ENCODE results near the gene BCAR3.
"Not testable (repeated sequence)": the region's sequence is repeated elsewhere in the genome, so short reads cannot be mapped to it uniquely, and the experiment has no call there.

Gene BCAR3

DNA sequence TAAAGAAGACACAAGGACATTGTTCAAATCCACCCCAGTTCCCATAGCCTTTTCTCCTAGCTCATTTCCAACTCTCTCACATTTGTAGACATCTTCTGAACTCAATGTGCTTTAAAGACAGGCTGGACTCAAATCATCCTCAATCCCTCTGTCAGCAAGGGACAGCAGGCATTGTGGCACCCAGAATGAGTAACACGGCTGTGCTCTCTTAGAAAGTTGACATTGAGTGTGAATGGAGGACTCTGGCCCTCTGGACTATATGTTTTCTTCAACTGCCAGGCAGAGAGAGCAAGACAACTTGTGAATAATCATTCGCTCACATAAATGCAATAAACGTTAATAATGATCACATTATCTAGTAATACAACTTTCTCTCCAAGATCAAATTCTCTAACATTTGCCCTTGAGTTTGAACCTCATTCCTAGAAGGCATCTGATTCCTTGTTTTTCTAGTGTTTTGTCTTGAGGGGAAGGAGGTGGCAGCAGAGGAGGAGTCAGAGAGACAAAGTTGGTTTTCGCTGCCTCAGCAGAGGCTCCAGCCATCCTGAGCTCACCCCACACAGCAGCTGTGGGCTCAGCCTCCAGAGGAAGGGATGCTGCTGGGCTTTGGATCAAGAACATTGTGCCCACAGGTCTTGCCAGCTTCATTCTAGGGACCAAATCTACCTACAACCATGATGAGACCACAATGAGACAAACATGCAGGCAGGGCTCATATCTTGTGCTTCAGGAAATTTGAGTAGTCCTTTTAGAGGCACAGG lies 85.1 kb downstream of the BCAR3 start:
- no peaks in the 10 kb centered on the region for H3K9me3 ChIP-seq (ENCODE audit: control insufficient read depth, low read depth, low read length)
- no peaks in the 10 kb centered on the region for H3K36me3 ChIP-seq (ENCODE audit: control insufficient read depth, low read depth, low read length)
- H3K27ac ChIP-seq (ENCODE audit: low read length), result no peak overlapping the region
- no peak overlapping the region for H3K9ac ChIP-seq (ENCODE audit: low read length)
- H3K4me3 ChIP-seq (ENCODE audit: low read length), result no peak overlapping the region
- peaks cover 10% of the 10 kb centered on the region for H3K4me1 ChIP-seq (ENCODE audit: control insufficient read depth, low read depth, low read length)
- H3K27me3 ChIP-seq (ENCODE audit: control insufficient read depth, insufficient read depth, low read length), result no peaks in the 10 kb centered on the region

DNA sequence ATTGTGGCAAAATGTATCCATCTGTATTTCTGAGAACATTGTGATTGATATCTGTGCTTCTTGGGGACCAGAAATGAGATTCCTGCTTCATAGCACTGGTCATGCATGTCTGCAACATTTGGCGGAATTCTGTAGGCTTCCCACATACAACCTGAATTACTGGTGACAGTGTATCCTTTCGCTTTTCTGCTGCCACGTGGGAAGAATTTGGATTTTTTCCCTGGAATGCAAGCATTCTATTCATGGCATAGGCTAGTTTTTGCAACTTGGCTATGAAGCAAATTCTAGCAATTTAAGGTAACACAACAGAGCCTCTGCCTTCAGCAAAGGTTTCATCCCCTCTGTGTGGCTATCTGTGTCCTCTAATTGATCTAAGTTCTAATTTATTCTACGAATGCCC lies 85.9 kb downstream of the BCAR3 start:
- Histone ChIP-seq H3K36me3 (ENCODE audit: control insufficient read depth, low read depth, low read length) (no peaks in the 10 kb centered on the region), H3K4me3 (ENCODE audit: low read length) (no peak overlapping the region), H3K27ac (ENCODE audit: low read length) (no peak overlapping the region), H3K4me1 (ENCODE audit: control insufficient read depth, low read depth, low read length) (peaks cover 10% of the 10 kb centered on the region), H3K9me3 (ENCODE audit: control insufficient read depth, low read depth, low read length) (no peaks in the 10 kb centered on the region), H3K9ac (ENCODE audit: low read length) (no peak overlapping the region), H3K27me3 (ENCODE audit: control insufficient read depth, insufficient read depth, low read length) (no peaks in the 10 kb centered on the region)

DNA sequence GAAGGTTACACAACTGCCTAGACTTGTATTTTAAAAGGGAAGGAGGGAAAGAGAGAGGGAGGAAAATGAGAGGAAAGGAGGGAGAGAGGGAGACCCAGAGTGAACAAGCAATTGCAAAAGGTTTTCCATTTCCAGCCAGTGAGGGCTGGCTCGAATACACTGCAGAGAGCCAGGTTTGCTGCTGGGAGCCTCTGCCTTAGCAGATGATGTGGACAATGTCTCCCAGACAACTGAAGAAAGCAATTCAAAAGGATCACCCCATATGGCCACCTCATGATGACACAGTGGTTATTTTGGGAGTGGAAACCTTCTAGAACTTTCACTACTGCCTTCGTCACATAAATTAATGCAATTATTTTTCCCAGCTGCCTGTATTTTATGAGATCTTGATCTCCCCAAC lies 86.4 kb downstream of the BCAR3 start:
- no peaks in the 10 kb centered on the region for H3K9me3 ChIP-seq (ENCODE audit: control insufficient read depth, low read depth, low read length)
- H3K4me3 ChIP-seq (ENCODE audit: low read length), result no peak overlapping the region
- no peak overlapping the region for H3K27ac ChIP-seq (ENCODE audit: low read length)
- H3K9ac ChIP-seq (ENCODE audit: low read length), result no peak overlapping the region
- H3K4me1 ChIP-seq (ENCODE audit: control insufficient read depth, low read depth, low read length), result peaks cover 10% of the 10 kb centered on the region
- H3K27me3 ChIP-seq (ENCODE audit: control insufficient read depth, insufficient read depth, low read length), result no peaks in the 10 kb centered on the region
- no peaks in the 10 kb centered on the region for H3K36me3 ChIP-seq (ENCODE audit: control insufficient read depth, low read depth, low read length)

DNA sequence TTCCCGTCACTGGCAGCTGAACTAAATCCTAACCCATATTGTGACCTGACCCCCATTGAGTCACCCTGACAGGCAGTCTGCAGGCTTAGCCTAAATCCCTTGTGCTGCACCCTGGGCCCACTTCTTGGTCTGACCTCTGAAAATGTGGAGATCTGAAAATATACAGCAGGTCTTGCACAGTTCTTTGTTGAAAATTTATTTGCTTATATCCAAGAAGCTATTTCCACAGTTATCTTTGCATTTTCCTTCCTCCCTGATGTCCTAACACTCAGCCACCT lies 87.1 kb downstream of the BCAR3 start:
- Histone ChIP-seq H3K4me1 (ENCODE audit: control insufficient read depth, low read depth, low read length) (peaks cover 10% of the 10 kb centered on the region), H3K27me3 (ENCODE audit: control insufficient read depth, insufficient read depth, low read length) (no peaks in the 10 kb centered on the region), H3K36me3 (ENCODE audit: control insufficient read depth, low read depth, low read length) (no peaks in the 10 kb centered on the region), H3K9ac (ENCODE audit: low read length) (no peak overlapping the region), H3K27ac (ENCODE audit: low read length) (no peak overlapping the region), H3K4me3 (ENCODE audit: low read length) (no peak overlapping the region), H3K9me3 (ENCODE audit: control insufficient read depth, low read depth, low read length) (no peaks in the 10 kb centered on the region)

DNA sequence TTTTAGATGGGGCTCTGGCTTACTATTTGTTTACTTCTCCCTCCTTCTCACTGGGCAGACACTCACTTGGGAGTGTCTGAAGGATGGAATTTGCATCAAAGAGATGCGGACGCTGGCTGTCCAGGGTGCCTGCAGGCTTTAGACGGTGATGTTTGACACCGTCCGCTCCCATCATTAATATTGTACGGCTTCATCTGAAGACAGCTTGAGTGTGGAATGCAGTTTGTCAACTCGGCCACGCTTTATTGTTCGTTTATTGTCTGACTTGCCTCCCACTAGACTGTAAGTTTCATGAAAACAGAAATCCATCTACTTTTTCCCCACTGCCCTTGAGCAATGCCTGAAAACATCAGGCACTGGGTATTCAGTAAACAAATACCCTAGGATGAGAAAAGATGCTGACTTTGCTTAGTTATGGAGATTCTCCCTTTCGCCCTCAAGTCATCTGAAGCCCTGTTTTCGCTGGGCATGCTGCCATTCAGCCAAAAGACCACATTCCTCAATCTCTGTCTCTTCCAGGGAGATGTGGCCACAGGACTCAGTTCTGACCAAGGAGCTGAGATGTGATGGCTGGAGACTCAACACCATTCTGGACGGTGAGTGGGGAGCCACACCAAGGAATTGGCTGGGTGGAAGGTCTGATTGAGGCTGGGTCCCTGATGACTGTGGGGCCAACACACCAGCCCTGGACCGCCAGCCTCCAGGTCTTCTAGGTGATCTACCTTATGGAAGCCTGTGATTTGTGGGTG lies 87.6 kb downstream of the BCAR3 start:
- H3K36me3 ChIP-seq (ENCODE audit: control insufficient read depth, low read depth, low read length), result no peaks in the 10 kb centered on the region
- no peak overlapping the region for H3K27ac ChIP-seq (ENCODE audit: low read length)
- H3K27me3 ChIP-seq (ENCODE audit: control insufficient read depth, insufficient read depth, low read length), result no peaks in the 10 kb centered on the region
- peaks cover 10% of the 10 kb centered on the region for H3K4me1 ChIP-seq (ENCODE audit: control insufficient read depth, low read depth, low read length)
- H3K9ac ChIP-seq (ENCODE audit: low read length), result no peak overlapping the region
- no peak overlapping the region for H3K4me3 ChIP-seq (ENCODE audit: low read length)
- no peaks in the 10 kb centered on the region for H3K9me3 ChIP-seq (ENCODE audit: control insufficient read depth, low read depth, low read length)

DNA sequence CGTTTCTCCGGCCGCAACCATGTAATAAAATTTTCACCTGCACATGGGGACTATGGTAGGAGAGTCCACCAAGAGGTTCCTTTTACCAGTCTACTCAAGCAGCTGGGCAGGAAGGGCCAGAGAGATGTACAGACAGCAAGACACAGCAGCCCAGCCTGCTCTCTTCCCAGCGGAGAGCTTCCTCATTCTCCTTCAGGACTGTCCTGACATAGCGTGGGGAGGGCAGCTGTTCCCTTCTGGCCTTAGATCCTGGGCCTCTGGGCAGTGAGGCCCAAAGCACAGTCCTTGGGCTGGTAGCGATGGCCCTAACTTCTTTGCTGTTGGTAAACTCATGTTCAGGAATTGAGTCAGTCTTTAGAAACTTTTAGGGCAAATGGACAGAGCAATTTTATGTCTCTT lies 89.1 kb downstream of the BCAR3 start:
- peaks cover 10% of the 10 kb centered on the region for H3K4me1 ChIP-seq (ENCODE audit: control insufficient read depth, low read depth, low read length)
- no peaks in the 10 kb centered on the region for H3K27me3 ChIP-seq (ENCODE audit: control insufficient read depth, insufficient read depth, low read length)
- peaks cover 4% of the 10 kb centered on the region for H3K36me3 ChIP-seq (ENCODE audit: control insufficient read depth, low read depth, low read length)
- no peak overlapping the region for H3K9ac ChIP-seq (ENCODE audit: low read length)
- no peak overlapping the region for H3K4me3 ChIP-seq (ENCODE audit: low read length)
- H3K27ac ChIP-seq (ENCODE audit: low read length), result no peak overlapping the region
- no peaks in the 10 kb centered on the region for H3K9me3 ChIP-seq (ENCODE audit: control insufficient read depth, low read depth, low read length)

DNA sequence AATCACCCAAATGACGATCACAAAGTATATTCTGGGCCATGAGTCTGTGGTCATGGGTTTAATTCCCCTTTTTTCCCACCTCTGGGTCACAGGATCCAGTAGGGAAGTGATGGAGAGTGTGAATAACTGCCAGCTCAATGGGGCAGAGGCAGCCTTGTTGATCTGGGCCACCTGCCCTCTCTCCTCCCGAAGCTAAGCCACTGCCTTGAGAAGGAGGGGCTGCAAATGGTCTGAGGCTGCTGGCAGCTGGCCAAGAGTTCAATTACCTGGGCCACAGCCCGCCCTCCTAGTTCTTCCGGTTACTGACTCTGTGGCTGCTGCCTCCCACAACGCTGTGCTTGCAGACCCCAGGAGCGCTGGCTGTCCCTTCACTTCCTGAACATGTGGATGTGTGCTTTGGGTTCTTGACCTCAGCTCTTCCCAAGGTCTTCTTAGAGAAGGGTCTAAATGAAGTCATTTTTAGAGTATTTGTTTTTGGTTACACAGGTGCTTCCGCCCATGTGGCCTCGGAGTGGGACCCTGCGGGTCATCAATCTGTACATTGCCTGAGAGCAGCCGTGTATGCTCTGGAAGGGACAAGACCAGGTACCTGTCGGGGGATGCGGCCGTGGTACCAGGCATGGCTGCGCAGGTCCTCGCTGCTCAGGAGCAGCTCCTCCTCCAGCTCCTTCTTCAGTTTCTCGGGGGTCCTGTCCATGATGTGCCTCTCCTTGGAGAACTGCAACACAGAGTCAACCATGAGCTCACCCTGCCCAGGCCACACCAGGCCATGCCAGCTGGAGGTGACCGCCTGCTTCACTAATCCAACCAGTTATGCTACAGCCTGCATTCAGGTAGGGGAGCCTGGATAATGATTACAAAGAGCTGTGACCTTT lies 89.7 kb downstream of the BCAR3 start:
- Histone ChIP-seq H3K27me3 (ENCODE audit: control insufficient read depth, insufficient read depth, low read length) (no peaks in the 10 kb centered on the region), H3K4me3 (ENCODE audit: low read length) (no peak overlapping the region), H3K4me1 (ENCODE audit: control insufficient read depth, low read depth, low read length) (peaks cover 10% of the 10 kb centered on the region), H3K9me3 (ENCODE audit: control insufficient read depth, low read depth, low read length) (no peaks in the 10 kb centered on the region), H3K27ac (ENCODE audit: low read length) (no peak overlapping the region), H3K9ac (ENCODE audit: low read length) (no peak overlapping the region), H3K36me3 (ENCODE audit: control insufficient read depth, low read depth, low read length) (peaks cover 4% of the 10 kb centered on the region)

DNA sequence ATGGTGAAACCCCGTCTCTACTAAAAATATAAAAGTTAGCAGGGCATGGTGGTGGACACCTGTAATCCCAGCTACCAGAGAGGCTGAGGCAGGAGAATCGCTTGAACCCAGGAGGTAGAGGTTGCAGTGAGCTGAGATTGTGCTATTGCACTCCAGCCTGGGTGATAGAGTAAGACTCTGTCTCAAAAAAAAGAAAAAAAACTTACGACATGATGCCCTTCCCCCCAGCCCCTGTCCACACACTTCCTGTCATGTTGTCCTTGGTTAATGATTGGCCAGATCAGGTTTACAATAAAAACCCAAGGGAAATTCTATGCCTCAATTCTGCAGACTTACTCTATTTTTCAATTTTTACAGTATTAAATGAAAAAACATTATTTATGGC lies 90.4 kb downstream of the BCAR3 start:
- not testable (repeated sequence) for H3K36me3 ChIP-seq (ENCODE audit: control insufficient read depth, low read depth, low read length); H3K9me3 ChIP-seq (ENCODE audit: control insufficient read depth, low read depth, low read length); H3K4me3 ChIP-seq (ENCODE audit: low read length); H3K27me3 ChIP-seq (ENCODE audit: control insufficient read depth, insufficient read depth, low read length); H3K27ac ChIP-seq (ENCODE audit: low read length); H3K9ac ChIP-seq (ENCODE audit: low read length)
- peaks cover 10% of the 10 kb centered on the region for H3K4me1 ChIP-seq (ENCODE audit: control insufficient read depth, low read depth, low read length)

DNA sequence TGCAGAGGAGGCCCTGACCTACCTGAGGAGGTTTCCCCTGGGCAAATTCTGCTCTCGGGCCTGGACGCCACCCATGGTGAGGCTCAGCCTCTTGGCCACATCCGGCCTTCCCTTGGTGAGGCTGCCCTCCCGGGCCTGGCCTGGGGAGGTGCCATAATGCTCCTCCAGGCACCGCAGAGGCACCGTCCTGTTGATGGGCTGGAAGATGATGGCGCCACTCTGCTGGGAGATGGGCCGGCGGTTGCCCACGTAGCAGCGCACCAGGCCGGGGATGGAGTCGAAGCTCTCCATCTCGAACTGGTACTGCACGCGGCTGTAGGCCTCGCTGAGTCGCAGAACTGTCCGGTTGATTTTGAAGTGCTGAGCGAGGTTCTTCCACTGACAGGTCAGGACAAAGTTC lies 92.7 kb downstream of the BCAR3 start:
- Histone ChIP-seq H3K9me3 (ENCODE audit: control insufficient read depth, low read depth, low read length) (no peaks in the 10 kb centered on the region), H3K27me3 (ENCODE audit: control insufficient read depth, insufficient read depth, low read length) (no peaks in the 10 kb centered on the region), H3K4me1 (ENCODE audit: control insufficient read depth, low read depth, low read length) (peaks cover 4% of the 10 kb centered on the region), H3K9ac (ENCODE audit: low read length) (no peak overlapping the region), H3K36me3 (ENCODE audit: control insufficient read depth, low read depth, low read length) (peaks cover 6% of the 10 kb centered on the region), H3K27ac (ENCODE audit: low read length) (no peak overlapping the region), H3K4me3 (ENCODE audit: low read length) (no peak overlapping the region)

DNA sequence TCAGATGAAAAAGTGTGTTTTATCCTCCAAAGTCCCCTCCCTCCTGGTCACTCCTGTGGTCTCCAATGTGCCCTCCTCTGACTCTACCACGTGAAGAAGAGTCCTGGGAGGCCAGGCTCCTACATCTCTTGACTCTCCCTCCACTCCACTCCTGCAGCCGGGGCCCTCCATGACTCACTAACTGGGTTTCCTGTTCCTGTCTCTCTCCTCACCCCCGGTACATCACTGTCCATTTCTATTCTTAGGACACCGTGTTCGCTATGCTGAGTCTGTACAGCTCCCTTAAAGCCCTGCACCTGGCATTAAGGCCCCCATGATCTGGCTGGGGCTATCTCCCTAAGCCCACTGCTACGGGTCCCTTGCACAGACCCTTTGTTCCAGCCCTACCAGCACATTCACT lies 93.4 kb downstream of the BCAR3 start:
- H3K4me1 ChIP-seq (ENCODE audit: control insufficient read depth, low read depth, low read length), result no peaks in the 10 kb centered on the region
- no peak overlapping the region for H3K27ac ChIP-seq (ENCODE audit: low read length)
- H3K9ac ChIP-seq (ENCODE audit: low read length), result no peak overlapping the region
- H3K27me3 ChIP-seq (ENCODE audit: control insufficient read depth, insufficient read depth, low read length), result no peaks in the 10 kb centered on the region
- peaks cover 9% of the 10 kb centered on the region for H3K36me3 ChIP-seq (ENCODE audit: control insufficient read depth, low read depth, low read length)
- H3K9me3 ChIP-seq (ENCODE audit: control insufficient read depth, low read depth, low read length), result no peaks in the 10 kb centered on the region
- H3K4me3 ChIP-seq (ENCODE audit: low read length), result no peak overlapping the region

DNA sequence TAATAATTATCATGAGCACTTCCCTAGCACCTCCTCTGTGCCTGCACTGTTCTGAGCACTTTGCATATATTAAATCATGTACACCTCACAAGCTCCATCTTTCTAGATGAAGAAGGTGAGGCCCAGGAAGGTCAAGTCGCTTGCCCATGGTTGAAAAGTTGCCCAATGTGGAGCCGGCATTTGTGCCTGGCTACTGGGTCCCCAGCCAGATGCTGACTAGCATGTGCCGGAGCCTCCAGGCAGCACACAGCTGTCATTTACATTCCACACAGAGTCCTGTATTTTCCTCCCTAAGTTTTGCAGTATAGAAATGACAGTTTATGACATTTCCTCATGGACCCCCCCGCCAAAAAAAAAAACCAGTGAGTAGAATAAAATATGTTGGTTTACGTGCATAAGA lies 94.3 kb downstream of the BCAR3 start:
- H3K9me3 ChIP-seq (ENCODE audit: control insufficient read depth, low read depth, low read length), result no peaks in the 10 kb centered on the region
- peaks cover 9% of the 10 kb centered on the region for H3K36me3 ChIP-seq (ENCODE audit: control insufficient read depth, low read depth, low read length)
- no peaks in the 10 kb centered on the region for H3K4me1 ChIP-seq (ENCODE audit: control insufficient read depth, low read depth, low read length)
- H3K4me3 ChIP-seq (ENCODE audit: low read length), result no peak overlapping the region
- H3K27me3 ChIP-seq (ENCODE audit: control insufficient read depth, insufficient read depth, low read length), result no peaks in the 10 kb centered on the region
- H3K27ac ChIP-seq (ENCODE audit: low read length), result no peak overlapping the region
- H3K9ac ChIP-seq (ENCODE audit: low read length), result no peak overlapping the region

Data from iPS-18a (cell line).